HepG2 (cell line): ENCODE results near the gene RAP1GAP2. TPM values are rescaled to one million over a fixed set of nuclear protein-coding genes. Genes with fewer than 3 reads are reported as not detected.

Experiments used
- ATAC-seq: fragments of 200-7000 bp; cut with Tn5 transposase; 3 replicates; pipeline ENCODE4 v1.9.1; 2020; ENCODE audit warnings: mild to moderate bottlenecking, moderate library complexity
- BruUV-seq: library from RNA; stranded (reverse); fragments of 400-500 nt; replicated peaks from 2 replicates; lab custom pipeline; 2021; lab: Mats Ljungman, UMichigan
- CTCF ChIA-PET: fragments of 300-600 bp; formaldehyde crosslinking; extraction: SDS; loops from one replicate; lab custom pipeline; 2021; ENCODE audit warnings: low total read pairs, inconsistent platforms, low intra/inter-chr PET ratio; lab: Yijun Ruan, JAX
- POLR2A ChIA-PET: fragments of 350-600 bp; sonication (Branson Sonifier 250); formaldehyde crosslinking; loops from one replicate; lab custom pipeline; 2020; ENCODE audit warnings: antibody characterized with exemption, inconsistent platforms; lab: Yijun Ruan, JAX
- DNase-seq: peaks from one replicate; pipeline ENCODE4 v3.0.0-alpha.2; 2015; ENCODE audit warnings: low spot score
- FAIRE-seq: peaks from 3 replicates; lab custom pipeline; 2011; peaks lifted over from hg19 to GRCh38; lab: Jason Lieb, UNC
- H2AFZ ChIP-seq: one replicate; pipeline ENCODE4 v1.6.1; 2011; ENCODE audit warnings: low read length, inconsistent platforms
- H3K27ac ChIP-seq: fragments of 300-600 bp; 3 replicates; pipeline ENCODE4 v1.8.0; 2011; ENCODE audit warnings: mixed run types, mild to moderate bottlenecking, mixed read lengths, low read length, inconsistent platforms; ENCODE audit not compliant: insufficient read depth; ENCODE audit errors: extremely low read length
- H3K27me3 ChIP-seq, 2 experiments: fragments of 200-600 bp in 1 of 2; 2 replicates in 1 of 2; 3 replicates in 1 of 2; pipeline versions ENCODE4 v1.6.0 to v1.8.0; 2011; ENCODE audit warnings: low read length in 2 of 2, mild to moderate bottlenecking in 2 of 2, moderate library complexity in 2 of 2, inconsistent platforms in 1 of 2; ENCODE audit not compliant: insufficient read depth in 2 of 2, control insufficient read depth in 1 of 2
- H3K36me3 ChIP-seq, 2 experiments: fragments of 200-600 bp in 1 of 2; replicated peaks in 1 of 2; 2 replicates in 1 of 2; 3 replicates in 1 of 2; pipeline versions ENCODE4 v1.5.1 to v1.8.0; 2011; ENCODE audit warnings: low read length in 2 of 2, inconsistent platforms in 1 of 2; ENCODE audit not compliant: insufficient read depth in 2 of 2, control insufficient read depth in 1 of 2
- H3K4me1 ChIP-seq: 2 replicates; pipeline ENCODE4 v1.5.1; 2012; ENCODE audit warnings: low read length, inconsistent platforms; ENCODE audit not compliant: insufficient read depth
- H3K4me2 ChIP-seq: 2 replicates; pipeline ENCODE4 v1.6.0; 2011; ENCODE audit warnings: low read depth, low read length, inconsistent platforms
- H3K4me3 ChIP-seq, 3 experiments: fragments of 200-600 bp in 1 of 3; sonication (generic), shearing (Covaris generic) in 1 of 3; replicated peaks in 1 of 3; 2 replicates each; pipeline ENCODE4 v1.5.1; 2011 to 2016; ENCODE audit warnings: low read length in 3 of 3, inconsistent platforms in 2 of 3, low read depth in 2 of 3, mild to moderate bottlenecking in 2 of 3, control low read depth in 1 of 3, mixed read lengths in 1 of 3; ENCODE audit not compliant: insufficient read depth in 1 of 3
- H3K79me2 ChIP-seq: one replicate; pipeline ENCODE4 v1.6.1; 2011; ENCODE audit warnings: low read length, inconsistent platforms; ENCODE audit not compliant: insufficient read depth
- H3K9ac ChIP-seq: 2 replicates; pipeline ENCODE4 v1.6.0; 2011; ENCODE audit warnings: mild to moderate bottlenecking, low read depth, low read length, inconsistent platforms; ENCODE audit not compliant: insufficient read depth
- H3K9me3 ChIP-seq: 2 replicates; pipeline ENCODE4 v1.5.1; 2012; ENCODE audit warnings: mild to moderate bottlenecking, low read length
- H4K20me1 ChIP-seq: 2 replicates; pipeline ENCODE4 v1.6.0; 2011; ENCODE audit warnings: inconsistent platforms, mild to moderate bottlenecking, low read length, moderate library complexity; ENCODE audit not compliant: insufficient read depth
- BCL6 ChIP-seq: IDR thresholded peaks from 2 replicates; pipeline ENCODE4 v1.6.1; 2016; ENCODE audit warnings: missing genetic modification reagents, missing compliant biosample characterization
- BHLHE40 ChIP-seq: IDR thresholded peaks from 2 replicates; pipeline ENCODE4 v1.6.1; 2011; ENCODE audit warnings: low read length, improper control_type of control experiment
- CHD4 ChIP-seq: fragments of 200-600 bp; sonication (generic); IDR thresholded peaks from 2 replicates; pipeline ENCODE4 v1.7.0; 2017; ENCODE audit warnings: mild to moderate bottlenecking, low read length, borderline replicate concordance
- CREB1 ChIP-seq, 2 experiments: fragments of 450-650 bp in 1 of 2; IDR thresholded peaks; 2 replicates each; pipeline ENCODE4 v1.6.1; 2016 to 2017; ENCODE audit warnings: control low read depth in 1 of 2, mild to moderate bottlenecking in 1 of 2, missing compliant biosample characterization in 1 of 2, missing genetic modification characterization in 1 of 2
- MAF1 ChIP-seq: sonication (generic); formaldehyde crosslinking; IDR thresholded peaks from 2 replicates; pipeline ENCODE4 v1.5.0; 2020; ENCODE audit warnings: missing genetic modification reagents, borderline replicate concordance
- SMC3 ChIP-seq: IDR thresholded peaks from 2 replicates; pipeline ENCODE4 v1.6.1; 2011; ENCODE audit warnings: low read length, improper control_type of control experiment
- ZNF317 ChIP-seq: sonication (generic); formaldehyde crosslinking; IDR thresholded peaks from 2 replicates; pipeline ENCODE4 v1.5.0; 2020; ENCODE audit warnings: mild to moderate bottlenecking, missing genetic modification reagents
- ZNF564 ChIP-seq: sonication (generic); formaldehyde crosslinking; IDR thresholded peaks from 2 replicates; pipeline ENCODE4 v1.8.1; 2023; ENCODE audit warnings: mild to moderate bottlenecking, missing genetic modification reagents
- ZNF768 ChIP-seq: sonication (generic); formaldehyde crosslinking; IDR thresholded peaks from 2 replicates; pipeline ENCODE4 v1.4.0; 2020; ENCODE audit warnings: missing genetic modification reagents
- WGBS: methylation state at CpG from one replicate; pipeline ENCODE4 v1.1.6; 2017; ENCODE audit warnings: low lambda C conversion rate; 5-methylcytosine and 5-hydroxymethylcytosine counted together
- in situ Hi-C: cut with HindIII; loops from 2 replicates; pipeline ENCODE4 v1.10.0; 2017; ENCODE audit warnings: low pct_unique_long_range_greater_than_20kb; ENCODE audit not compliant: extremely low pct_ligation_motif_present
- intact Hi-C: fragments of 100-400 bp; cut with micrococcal nuclease; formaldehyde crosslinking; loops from one replicate; pipeline ENCODE4 v1.10.0; 2022; ENCODE audit not compliant: unreplicated experiment
- polyA plus RNA-seq, 8 experiments: library from polyadenylated mRNA; depleted of rRNA in 3 of 8; stranded (reverse) in 7 of 8; unstranded in 1 of 8; fragments of >200 nt; fragmentation: Illumina TruSeq in 4 of 8; extraction: Trizol in 4 of 8; gene quantifications; 2 replicates each; pipeline versions ENCODE4 v1.2.1 to v1.2.3, GENCODE V29; 2011 to 2016; ENCODE audit warnings: low read depth in 4 of 8, missing spikeins in 1 of 8, mixed read lengths in 1 of 8; ENCODE audit not compliant: insufficient read depth in 1 of 8
- total RNA-seq, 5 experiments: library from RNA; depleted of rRNA; stranded (reverse); fragments of >200 nt; fragmentation: Illumina TruSeq; extraction: Trizol; gene quantifications; 2 replicates each; pipeline ENCODE4 v1.2.3, GENCODE V29; 2016; ENCODE audit warnings: low read depth in 1 of 5
- TF ChIP-seq, protein P1 (sequence below): sonication (generic); formaldehyde crosslinking; IDR thresholded peaks from 2 replicates; pipeline ENCODE4 v1.4.0; 2020; ENCODE audit warnings: mild to moderate bottlenecking, missing genetic modification reagents
- TF ChIP-seq, protein P2 (sequence below): IDR thresholded peaks from 2 replicates; pipeline ENCODE4 v1.6.1; 2016; ENCODE audit warnings: missing biosample characterization, missing genetic modification reagents, low read depth
- TF ChIP-seq, protein P3 (sequence below): sonication (generic); formaldehyde crosslinking; IDR thresholded peaks from 2 replicates; pipeline ENCODE4 v1.4.0; 2020; ENCODE audit warnings: mild to moderate bottlenecking, missing genetic modification reagents

Gene RAP1GAP2
- total and polyA plus RNA-seq, 2 of the 13 experiments (the other 11 are each of a cell fraction or from before 2014, with no cell fraction given): 10.9 to 12.0 TPM

DNA sequence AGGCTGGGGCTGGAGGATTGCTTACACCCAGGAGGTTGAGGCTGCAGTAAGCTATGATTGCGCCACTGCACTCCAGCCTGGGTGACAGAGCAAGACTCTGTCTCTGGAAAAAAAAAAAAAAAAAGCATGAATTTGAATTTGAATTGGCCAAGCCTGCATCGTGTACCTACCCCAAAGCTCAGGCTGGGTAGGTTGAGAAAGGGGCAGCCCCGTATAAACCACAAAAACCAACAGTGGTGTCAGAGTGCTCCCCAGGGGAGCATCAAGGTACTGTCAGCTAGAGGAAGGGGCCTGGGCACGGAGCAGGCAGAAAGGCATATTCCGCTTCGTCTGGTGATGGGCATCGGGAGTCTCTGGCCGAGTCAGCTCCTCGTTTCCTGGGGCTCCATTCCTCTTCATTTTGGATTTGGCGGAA, 40.9 kb downstream of the RAP1GAP2 start (continued):
- no peak for TF ChIP-seq BCL6
- no peak for TF ChIP-seq CREB1 (IDR thresholded peaks at IDR 0.05)
- TF ChIP-seq CREB1 (CRISPR knock-in tag; IDR thresholded peaks at IDR 0.05): no peak
- TF ChIP-seq ZNF768 (CRISPR knock-in tag): no peak
- TF ChIP-seq MAF1: no peak
- TF ChIP-seq, protein P1, sequence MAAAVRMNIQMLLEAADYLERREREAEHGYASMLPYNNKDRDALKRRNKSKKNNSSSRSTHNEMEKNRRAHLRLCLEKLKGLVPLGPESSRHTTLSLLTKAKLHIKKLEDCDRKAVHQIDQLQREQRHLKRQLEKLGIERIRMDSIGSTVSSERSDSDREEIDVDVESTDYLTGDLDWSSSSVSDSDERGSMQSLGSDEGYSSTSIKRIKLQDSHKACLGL: no peak
- TF ChIP-seq, all 625 proteins: peak for 0

DNA sequence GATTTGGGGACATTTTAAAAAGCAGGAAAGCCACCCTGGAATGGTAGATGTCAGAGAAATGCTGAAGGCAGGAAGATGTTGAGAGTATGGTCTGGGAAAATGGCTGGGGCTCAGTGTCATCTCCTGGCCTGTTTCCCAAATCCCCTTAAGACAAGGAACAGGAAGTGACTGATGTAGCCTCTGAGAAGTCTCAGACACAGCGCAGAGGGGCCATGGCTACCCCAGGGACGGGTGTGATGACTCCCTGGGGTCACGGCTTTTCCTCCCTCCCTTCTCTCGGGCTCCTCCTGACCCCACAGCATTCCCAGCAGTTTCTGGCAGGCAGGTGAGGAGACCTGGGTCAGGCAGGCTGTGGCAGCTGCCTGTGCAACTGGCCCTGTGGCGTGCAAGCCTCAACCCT, 45.4 kb downstream of the RAP1GAP2 start:
- BruUV-seq: no TSS peak
- Histone ChIP-seq H3K27ac (no peak overlapping the region), H3K27me3 (0 out of 5 replicates have a peak, but pooled peaks cover 0 to 1% of the 10 kb centered on the region in 2 experiments), H4K20me1 (no peaks in the 10 kb centered on the region), H3K4me2 (no peak overlapping the region), H3K9ac (no peak overlapping the region), H3K36me3 (no peaks in the 10 kb centered on the region), H3K9me3 (no peaks in the 10 kb centered on the region), H3K4me1 (0 out of 2 replicates have a peak, but pooled peaks cover 7% of the 10 kb centered on the region), H3K79me2 (no peaks in the 10 kb centered on the region), H2AFZ (no peak overlapping the region), H3K4me3 (no peak overlapping the region)
- ChIA-PET POLR2A (no interaction called here), CTCF (no interaction called here)
- no peak for FAIRE-seq
- DNase-seq: no peak
- no peak for ATAC-seq
- no CpG with 5 or more reads among the region's 5 CpGs for WGBS
- in situ Hi-C loops (no loop called here), intact Hi-C loops (no loop called here)
- TF ChIP-seq CHD4 (no peak), ZNF564 (CRISPR knock-in tag) (no peak), SMC3 (no peak), BHLHE40 (no peak), ZNF768 (CRISPR knock-in tag) (no peak), ZNF317 (CRISPR knock-in tag) (no peak)
- TF ChIP-seq, protein P2, sequence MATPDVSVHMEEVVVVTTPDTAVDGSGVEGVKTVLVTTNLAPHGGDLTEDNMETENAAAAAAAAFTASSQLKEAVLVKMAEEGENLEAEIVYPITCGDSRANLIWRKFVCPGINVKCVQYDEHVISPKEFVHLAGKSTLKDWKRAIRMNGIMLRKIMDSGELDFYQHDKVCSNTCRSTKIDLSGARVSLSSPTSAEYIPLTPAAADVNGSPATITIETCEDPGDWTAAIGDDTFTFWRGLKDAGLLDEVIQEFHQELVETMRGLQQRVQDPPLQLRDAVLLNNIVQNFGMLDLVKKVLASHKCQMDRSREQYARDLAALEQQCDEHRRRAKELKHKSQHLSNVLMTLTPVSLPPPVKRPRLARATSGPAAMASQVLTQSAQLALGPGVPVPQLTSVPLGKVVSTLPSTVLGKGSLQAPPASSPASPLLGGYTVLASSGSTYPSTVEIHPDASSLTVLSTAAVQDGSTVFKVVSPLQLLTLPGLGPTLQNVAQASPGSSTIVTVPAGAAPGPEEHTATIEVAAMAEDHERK (CRISPR knock-in tag): no peak
- TF ChIP-seq, protein P3, sequence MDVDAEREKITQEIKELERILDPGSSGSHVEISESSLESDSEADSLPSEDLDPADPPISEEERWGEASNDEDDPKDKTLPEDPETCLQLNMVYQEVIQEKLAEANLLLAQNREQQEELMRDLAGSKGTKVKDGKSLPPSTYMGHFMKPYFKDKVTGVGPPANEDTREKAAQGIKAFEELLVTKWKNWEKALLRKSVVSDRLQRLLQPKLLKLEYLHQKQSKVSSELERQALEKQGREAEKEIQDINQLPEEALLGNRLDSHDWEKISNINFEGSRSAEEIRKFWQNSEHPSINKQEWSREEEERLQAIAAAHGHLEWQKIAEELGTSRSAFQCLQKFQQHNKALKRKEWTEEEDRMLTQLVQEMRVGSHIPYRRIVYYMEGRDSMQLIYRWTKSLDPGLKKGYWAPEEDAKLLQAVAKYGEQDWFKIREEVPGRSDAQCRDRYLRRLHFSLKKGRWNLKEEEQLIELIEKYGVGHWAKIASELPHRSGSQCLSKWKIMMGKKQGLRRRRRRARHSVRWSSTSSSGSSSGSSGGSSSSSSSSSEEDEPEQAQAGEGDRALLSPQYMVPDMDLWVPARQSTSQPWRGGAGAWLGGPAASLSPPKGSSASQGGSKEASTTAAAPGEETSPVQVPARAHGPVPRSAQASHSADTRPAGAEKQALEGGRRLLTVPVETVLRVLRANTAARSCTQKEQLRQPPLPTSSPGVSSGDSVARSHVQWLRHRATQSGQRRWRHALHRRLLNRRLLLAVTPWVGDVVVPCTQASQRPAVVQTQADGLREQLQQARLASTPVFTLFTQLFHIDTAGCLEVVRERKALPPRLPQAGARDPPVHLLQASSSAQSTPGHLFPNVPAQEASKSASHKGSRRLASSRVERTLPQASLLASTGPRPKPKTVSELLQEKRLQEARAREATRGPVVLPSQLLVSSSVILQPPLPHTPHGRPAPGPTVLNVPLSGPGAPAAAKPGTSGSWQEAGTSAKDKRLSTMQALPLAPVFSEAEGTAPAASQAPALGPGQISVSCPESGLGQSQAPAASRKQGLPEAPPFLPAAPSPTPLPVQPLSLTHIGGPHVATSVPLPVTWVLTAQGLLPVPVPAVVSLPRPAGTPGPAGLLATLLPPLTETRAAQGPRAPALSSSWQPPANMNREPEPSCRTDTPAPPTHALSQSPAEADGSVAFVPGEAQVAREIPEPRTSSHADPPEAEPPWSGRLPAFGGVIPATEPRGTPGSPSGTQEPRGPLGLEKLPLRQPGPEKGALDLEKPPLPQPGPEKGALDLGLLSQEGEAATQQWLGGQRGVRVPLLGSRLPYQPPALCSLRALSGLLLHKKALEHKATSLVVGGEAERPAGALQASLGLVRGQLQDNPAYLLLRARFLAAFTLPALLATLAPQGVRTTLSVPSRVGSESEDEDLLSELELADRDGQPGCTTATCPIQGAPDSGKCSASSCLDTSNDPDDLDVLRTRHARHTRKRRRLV (CRISPR knock-in tag): no peak
